ENCODE measurements around the gene CERS1.

- TF ChIP-seq EZH2phosphoT487 (IDR thresholded peaks at IDR 0.05; ENCODE audit: insufficient read depth, low read depth) = no peak
- TF ChIP-seq EZH2 (IDR thresholded peaks at IDR 0.05; ENCODE audit: insufficient read depth, poor library complexity, severe bottlenecking) = no peak
These were observed 38.7 kb downstream of the CERS1 start for GRCh38 chr19:18857223-18857622.
